HepG2 (cell line): ENCODE results near the gene FOXRED2. TPM values are rescaled to one million over a fixed set of nuclear protein-coding genes. Genes with fewer than 3 reads are reported as not detected.

Experiments used
- CHD2 ChIP-seq: IDR thresholded peaks from 2 replicates; pipeline ENCODE4 v1.6.1; 2011; ENCODE audit warnings: low read depth, low read length, improper control_type of control experiment
- FOSL1 ChIP-seq: sonication (generic); formaldehyde crosslinking; IDR thresholded peaks from 2 replicates; pipeline ENCODE4 v1.9.0; 2021; ENCODE audit warnings: missing genetic modification reagents, borderline replicate concordance
- GABPB1 ChIP-seq: IDR thresholded peaks from 2 replicates; pipeline ENCODE4 v1.6.1; 2016; ENCODE audit warnings: mild to moderate bottlenecking, missing genetic modification reagents, moderate library complexity, missing compliant biosample characterization
- GFI1 ChIP-seq: sonication (generic); formaldehyde crosslinking; IDR thresholded peaks from 2 replicates; pipeline ENCODE4 v1.5.0; 2020; ENCODE audit warnings: missing genetic modification reagents, mild to moderate bottlenecking, borderline replicate concordance
- GTF2F1 ChIP-seq: fragments of 150-350 bp; IDR thresholded peaks from 2 replicates; pipeline ENCODE4 v1.6.1; 2014; ENCODE audit warnings: low read length
- HOXA9 ChIP-seq: sonication (generic); formaldehyde crosslinking; IDR thresholded peaks from 2 replicates; pipeline ENCODE4 v1.8.1; 2022; ENCODE audit warnings: missing genetic modification reagents, mild to moderate bottlenecking, moderate library complexity, borderline replicate concordance
- HOXD1 ChIP-seq: sonication (generic); formaldehyde crosslinking; IDR thresholded peaks from 2 replicates; pipeline ENCODE4 v1.5.0; 2020; ENCODE audit warnings: missing genetic modification reagents
- KLF16 ChIP-seq, 2 experiments: sonication (generic) in 1 of 2; formaldehyde crosslinking in 1 of 2; IDR thresholded peaks; 2 replicates each; pipeline versions ENCODE4 v1.6.1 to v1.8.0; 2016 to 2023; ENCODE audit warnings: missing genetic modification reagents in 2 of 2, missing compliant biosample characterization in 1 of 2
- MIXL1 ChIP-seq: IDR thresholded peaks from 2 replicates; pipeline ENCODE4 v1.6.1; 2016
- NAIF1 ChIP-seq: sonication (generic); formaldehyde crosslinking; IDR thresholded peaks from 2 replicates; pipeline ENCODE4 v1.5.0; 2020; ENCODE audit warnings: mild to moderate bottlenecking, missing genetic modification reagents, borderline replicate concordance
- SKI ChIP-seq: fragments of 450-650 bp; IDR thresholded peaks from one replicate; pipeline ENCODE4 v1.6.1; 2018; ENCODE audit warnings: mild to moderate bottlenecking; ENCODE audit not compliant: partially characterized antibody
- SOX5 ChIP-seq: IDR thresholded peaks from 2 replicates; pipeline ENCODE4 v1.6.1; 2016; ENCODE audit warnings: borderline replicate concordance
- ZBTB1 ChIP-seq: sonication (generic); formaldehyde crosslinking; IDR thresholded peaks from 2 replicates; pipeline ENCODE4 v1.4.0; 2020; ENCODE audit warnings: missing genetic modification reagents, borderline replicate concordance
- ZNF343 ChIP-seq: sonication (generic); formaldehyde crosslinking; IDR thresholded peaks from 2 replicates; pipeline ENCODE4 v1.4.0; 2020; ENCODE audit warnings: mild to moderate bottlenecking, missing genetic modification reagents
- polyA plus RNA-seq, 8 experiments: library from polyadenylated mRNA; depleted of rRNA in 3 of 8; stranded (reverse) in 7 of 8; unstranded in 1 of 8; fragments of >200 nt; fragmentation: Illumina TruSeq in 4 of 8; extraction: Trizol in 4 of 8; gene quantifications; 2 replicates each; pipeline versions ENCODE4 v1.2.1 to v1.2.3, GENCODE V29; 2011 to 2016; ENCODE audit warnings: low read depth in 4 of 8, missing spikeins in 1 of 8, mixed read lengths in 1 of 8; ENCODE audit not compliant: insufficient read depth in 1 of 8
- total RNA-seq, 5 experiments: library from RNA; depleted of rRNA; stranded (reverse); fragments of >200 nt; fragmentation: Illumina TruSeq; extraction: Trizol; gene quantifications; 2 replicates each; pipeline ENCODE4 v1.2.3, GENCODE V29; 2016; ENCODE audit warnings: low read depth in 1 of 5
- TF ChIP-seq, protein P1 (sequence below): sonication (generic); formaldehyde crosslinking; IDR thresholded peaks from 2 replicates; pipeline ENCODE4 v1.4.0; 2020; ENCODE audit warnings: mild to moderate bottlenecking, missing genetic modification reagents
- TF ChIP-seq, protein P2 (sequence below): sonication (generic); formaldehyde crosslinking; conservative IDR thresholded peaks from 2 replicates; pipeline ENCODE4 v1.8.0; 2022; ENCODE audit warnings: low read depth, missing genetic modification reagents
- TF ChIP-seq, protein P3 (sequence below): sonication (generic); formaldehyde crosslinking; IDR thresholded peaks from 2 replicates; pipeline ENCODE4 v1.4.0; 2020; ENCODE audit warnings: missing genetic modification reagents; ENCODE audit errors: not compliant biosample characterization
- TF ChIP-seq, protein P4 (sequence below): sonication (generic); formaldehyde crosslinking; conservative IDR thresholded peaks from 2 replicates; pipeline ENCODE4 v1.4.0; 2020; ENCODE audit warnings: mild to moderate bottlenecking, missing genetic modification reagents, moderate library complexity

The FOXRED2 gene
- total and polyA plus RNA-seq, 2 of the 13 experiments (the other 11 are each of a cell fraction or from before 2014, with no cell fraction given) = 9.3 to 28.1 TPM

DNA sequence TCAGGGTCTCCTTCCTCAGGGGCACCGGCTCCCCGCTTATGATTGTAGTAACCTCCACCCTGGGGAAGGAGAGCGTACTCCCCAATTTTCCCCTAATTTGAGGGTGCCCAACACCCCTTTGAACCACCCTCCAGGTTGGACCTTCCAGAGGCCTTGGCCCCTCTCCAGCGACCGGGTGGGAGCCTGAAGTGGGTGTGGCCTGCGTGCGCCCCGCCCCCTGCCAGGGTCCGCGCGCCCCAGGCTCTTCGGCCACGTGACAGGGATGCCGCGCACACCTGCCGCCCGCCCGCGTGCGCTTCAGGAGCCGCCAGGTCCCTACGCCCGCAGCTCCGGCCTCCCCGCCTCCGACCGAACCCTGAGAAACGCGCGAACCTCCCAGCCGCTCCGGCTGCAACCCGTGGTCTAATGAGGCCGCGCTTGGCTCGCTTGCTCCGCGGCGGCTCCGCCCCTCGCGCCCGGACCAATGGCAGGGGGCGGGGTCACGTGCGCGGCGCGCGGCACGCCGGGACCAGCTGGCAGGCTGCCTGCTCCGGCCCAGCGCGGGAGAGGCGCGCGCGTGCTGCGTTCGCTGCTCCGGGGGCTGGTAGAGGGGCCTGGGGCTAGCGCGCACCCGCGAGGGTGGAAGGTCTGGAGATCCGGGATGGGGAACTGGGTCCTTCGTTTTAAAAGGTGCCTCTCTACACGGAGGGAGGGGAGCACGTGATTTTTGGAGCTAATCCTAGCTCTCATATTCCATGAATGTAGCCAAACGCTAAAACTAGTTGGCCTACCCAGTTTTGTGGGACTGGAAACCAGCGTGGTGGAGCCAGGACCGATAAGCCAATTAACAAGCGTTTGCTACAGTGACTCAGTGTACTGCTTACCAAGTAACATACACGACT is at the start of gene FOXRED2 (continued):
- TF ChIP-seq, protein P1, sequence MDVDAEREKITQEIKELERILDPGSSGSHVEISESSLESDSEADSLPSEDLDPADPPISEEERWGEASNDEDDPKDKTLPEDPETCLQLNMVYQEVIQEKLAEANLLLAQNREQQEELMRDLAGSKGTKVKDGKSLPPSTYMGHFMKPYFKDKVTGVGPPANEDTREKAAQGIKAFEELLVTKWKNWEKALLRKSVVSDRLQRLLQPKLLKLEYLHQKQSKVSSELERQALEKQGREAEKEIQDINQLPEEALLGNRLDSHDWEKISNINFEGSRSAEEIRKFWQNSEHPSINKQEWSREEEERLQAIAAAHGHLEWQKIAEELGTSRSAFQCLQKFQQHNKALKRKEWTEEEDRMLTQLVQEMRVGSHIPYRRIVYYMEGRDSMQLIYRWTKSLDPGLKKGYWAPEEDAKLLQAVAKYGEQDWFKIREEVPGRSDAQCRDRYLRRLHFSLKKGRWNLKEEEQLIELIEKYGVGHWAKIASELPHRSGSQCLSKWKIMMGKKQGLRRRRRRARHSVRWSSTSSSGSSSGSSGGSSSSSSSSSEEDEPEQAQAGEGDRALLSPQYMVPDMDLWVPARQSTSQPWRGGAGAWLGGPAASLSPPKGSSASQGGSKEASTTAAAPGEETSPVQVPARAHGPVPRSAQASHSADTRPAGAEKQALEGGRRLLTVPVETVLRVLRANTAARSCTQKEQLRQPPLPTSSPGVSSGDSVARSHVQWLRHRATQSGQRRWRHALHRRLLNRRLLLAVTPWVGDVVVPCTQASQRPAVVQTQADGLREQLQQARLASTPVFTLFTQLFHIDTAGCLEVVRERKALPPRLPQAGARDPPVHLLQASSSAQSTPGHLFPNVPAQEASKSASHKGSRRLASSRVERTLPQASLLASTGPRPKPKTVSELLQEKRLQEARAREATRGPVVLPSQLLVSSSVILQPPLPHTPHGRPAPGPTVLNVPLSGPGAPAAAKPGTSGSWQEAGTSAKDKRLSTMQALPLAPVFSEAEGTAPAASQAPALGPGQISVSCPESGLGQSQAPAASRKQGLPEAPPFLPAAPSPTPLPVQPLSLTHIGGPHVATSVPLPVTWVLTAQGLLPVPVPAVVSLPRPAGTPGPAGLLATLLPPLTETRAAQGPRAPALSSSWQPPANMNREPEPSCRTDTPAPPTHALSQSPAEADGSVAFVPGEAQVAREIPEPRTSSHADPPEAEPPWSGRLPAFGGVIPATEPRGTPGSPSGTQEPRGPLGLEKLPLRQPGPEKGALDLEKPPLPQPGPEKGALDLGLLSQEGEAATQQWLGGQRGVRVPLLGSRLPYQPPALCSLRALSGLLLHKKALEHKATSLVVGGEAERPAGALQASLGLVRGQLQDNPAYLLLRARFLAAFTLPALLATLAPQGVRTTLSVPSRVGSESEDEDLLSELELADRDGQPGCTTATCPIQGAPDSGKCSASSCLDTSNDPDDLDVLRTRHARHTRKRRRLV (CRISPR knock-in tag) = no peak
- TF ChIP-seq HOXD1 (CRISPR knock-in tag) (peak; percentile 73; the same call in 1 of the 2 replicates), SOX5 (CRISPR knock-in tag) (peak; percentile 24; the same call in 1 of the 2 replicates), CHD2 (no peak), HOXA9 (peak; percentile 96), GTF2F1 (no peak), FOSL1 (CRISPR knock-in tag) (no peak), MIXL1 (CRISPR knock-in tag) (peak; percentile 56; the same call in 1 of the 2 replicates), SKI (peak; percentile 26), ZBTB1 (CRISPR knock-in tag) (no peak), KLF16 (CRISPR knock-in tag; IDR thresholded peaks at IDR 0.05) (peak in 1 of 2 experiments; percentile 73; a peak in 1 of 4 replicates), NAIF1 (peak; percentile 58; the same call in 1 of the 2 replicates), GFI1 (peak; percentile 81), ZNF343 (CRISPR knock-in tag) (peak; percentile 71; the same call in 1 of the 2 replicates), GABPB1 (peak; percentile 79)
- TF ChIP-seq, protein P2, sequence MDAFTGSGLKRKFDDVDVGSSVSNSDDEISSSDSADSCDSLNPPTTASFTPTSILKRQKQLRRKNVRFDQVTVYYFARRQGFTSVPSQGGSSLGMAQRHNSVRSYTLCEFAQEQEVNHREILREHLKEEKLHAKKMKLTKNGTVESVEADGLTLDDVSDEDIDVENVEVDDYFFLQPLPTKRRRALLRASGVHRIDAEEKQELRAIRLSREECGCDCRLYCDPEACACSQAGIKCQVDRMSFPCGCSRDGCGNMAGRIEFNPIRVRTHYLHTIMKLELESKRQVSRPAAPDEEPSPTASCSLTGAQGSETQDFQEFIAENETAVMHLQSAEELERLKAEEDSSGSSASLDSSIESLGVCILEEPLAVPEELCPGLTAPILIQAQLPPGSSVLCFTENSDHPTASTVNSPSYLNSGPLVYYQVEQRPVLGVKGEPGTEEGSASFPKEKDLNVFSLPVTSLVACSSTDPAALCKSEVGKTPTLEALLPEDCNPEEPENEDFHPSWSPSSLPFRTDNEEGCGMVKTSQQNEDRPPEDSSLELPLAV (CRISPR knock-in tag) = peak; percentile 95
- TF ChIP-seq, protein P3, sequence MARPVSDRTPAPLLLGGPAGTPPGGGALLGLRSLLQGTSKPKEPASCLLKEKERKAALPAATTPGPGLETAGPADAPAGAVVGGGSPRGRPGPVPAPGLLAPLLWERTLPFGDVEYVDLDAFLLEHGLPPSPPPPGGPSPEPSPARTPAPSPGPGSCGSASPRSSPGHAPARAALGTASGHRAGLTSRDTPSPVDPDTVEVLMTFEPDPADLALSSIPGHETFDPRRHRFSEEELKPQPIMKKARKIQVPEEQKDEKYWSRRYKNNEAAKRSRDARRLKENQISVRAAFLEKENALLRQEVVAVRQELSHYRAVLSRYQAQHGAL (CRISPR knock-in tag) = no peak
- TF ChIP-seq, protein P4, sequence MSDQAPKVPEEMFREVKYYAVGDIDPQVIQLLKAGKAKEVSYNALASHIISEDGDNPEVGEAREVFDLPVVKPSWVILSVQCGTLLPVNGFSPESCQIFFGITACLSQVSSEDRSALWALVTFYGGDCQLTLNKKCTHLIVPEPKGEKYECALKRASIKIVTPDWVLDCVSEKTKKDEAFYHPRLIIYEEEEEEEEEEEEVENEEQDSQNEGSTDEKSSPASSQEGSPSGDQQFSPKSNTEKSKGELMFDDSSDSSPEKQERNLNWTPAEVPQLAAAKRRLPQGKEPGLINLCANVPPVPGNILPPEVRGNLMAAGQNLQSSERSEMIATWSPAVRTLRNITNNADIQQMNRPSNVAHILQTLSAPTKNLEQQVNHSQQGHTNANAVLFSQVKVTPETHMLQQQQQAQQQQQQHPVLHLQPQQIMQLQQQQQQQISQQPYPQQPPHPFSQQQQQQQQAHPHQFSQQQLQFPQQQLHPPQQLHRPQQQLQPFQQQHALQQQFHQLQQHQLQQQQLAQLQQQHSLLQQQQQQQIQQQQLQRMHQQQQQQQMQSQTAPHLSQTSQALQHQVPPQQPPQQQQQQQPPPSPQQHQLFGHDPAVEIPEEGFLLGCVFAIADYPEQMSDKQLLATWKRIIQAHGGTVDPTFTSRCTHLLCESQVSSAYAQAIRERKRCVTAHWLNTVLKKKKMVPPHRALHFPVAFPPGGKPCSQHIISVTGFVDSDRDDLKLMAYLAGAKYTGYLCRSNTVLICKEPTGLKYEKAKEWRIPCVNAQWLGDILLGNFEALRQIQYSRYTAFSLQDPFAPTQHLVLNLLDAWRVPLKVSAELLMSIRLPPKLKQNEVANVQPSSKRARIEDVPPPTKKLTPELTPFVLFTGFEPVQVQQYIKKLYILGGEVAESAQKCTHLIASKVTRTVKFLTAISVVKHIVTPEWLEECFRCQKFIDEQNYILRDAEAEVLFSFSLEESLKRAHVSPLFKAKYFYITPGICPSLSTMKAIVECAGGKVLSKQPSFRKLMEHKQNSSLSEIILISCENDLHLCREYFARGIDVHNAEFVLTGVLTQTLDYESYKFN (CRISPR knock-in tag) = peak; percentile 43
